ENCODE results near the gene CABP1.

- TF ChIP-seq, protein P1, sequence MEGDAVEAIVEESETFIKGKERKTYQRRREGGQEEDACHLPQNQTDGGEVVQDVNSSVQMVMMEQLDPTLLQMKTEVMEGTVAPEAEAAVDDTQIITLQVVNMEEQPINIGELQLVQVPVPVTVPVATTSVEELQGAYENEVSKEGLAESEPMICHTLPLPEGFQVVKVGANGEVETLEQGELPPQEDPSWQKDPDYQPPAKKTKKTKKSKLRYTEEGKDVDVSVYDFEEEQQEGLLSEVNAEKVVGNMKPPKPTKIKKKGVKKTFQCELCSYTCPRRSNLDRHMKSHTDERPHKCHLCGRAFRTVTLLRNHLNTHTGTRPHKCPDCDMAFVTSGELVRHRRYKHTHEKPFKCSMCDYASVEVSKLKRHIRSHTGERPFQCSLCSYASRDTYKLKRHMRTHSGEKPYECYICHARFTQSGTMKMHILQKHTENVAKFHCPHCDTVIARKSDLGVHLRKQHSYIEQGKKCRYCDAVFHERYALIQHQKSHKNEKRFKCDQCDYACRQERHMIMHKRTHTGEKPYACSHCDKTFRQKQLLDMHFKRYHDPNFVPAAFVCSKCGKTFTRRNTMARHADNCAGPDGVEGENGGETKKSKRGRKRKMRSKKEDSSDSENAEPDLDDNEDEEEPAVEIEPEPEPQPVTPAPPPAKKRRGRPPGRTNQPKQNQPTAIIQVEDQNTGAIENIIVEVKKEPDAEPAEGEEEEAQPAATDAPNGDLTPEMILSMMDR (IDR thresholded peaks at IDR 0.05): no peak
- TF ChIP-seq POLR2A (IDR thresholded peaks at IDR 0.05): no peak
Measured at GRCh38 chr12:120711411-120711810, 71.0 kb downstream of the CABP1 start.
